NCI-H146 treated with DMSO at 0.1 percent for 48 hours (cell line): Measurements from ENCODE around the gene IL2RA.
"Not testable (repeated sequence)": the region's sequence is repeated elsewhere in the genome, so short reads cannot be mapped to it uniquely, and the experiment has no call there.

Source experiments
- DNase-seq: peaks from one replicate; lab custom pipeline; 2025; ENCODE audit not compliant: unreplicated experiment; lab: John Stamatoyannopoulos, UW

Gene IL2RA

GRCh38 chr10:6043377-6043776 lies 18.8 kb downstream of the IL2RA start:
- not testable (repeated sequence) for DNase-seq

- no peak for DNase-seq
Observed at GRCh38 chr10:6040205-6040604, 22.0 kb downstream of the IL2RA start.

GRCh38 chr10:6039711-6040110 lies 22.5 kb downstream of the IL2RA start:
- no peak for DNase-seq

GRCh38 chr10:6038071-6038631 lies 24.0 kb downstream of the IL2RA start:
- DNase-seq, result no peak

GRCh38 chr10:6037422-6037821 lies 24.7 kb downstream of the IL2RA start:
- DNase-seq, result no peak

GRCh38 chr10:6036861-6037321 lies 25.3 kb downstream of the IL2RA start:
- no peak for DNase-seq

GRCh38 chr10:6035931-6036575 lies 26.1 kb downstream of the IL2RA start:
- DNase-seq, result no peak

- no peak for DNase-seq
Observed at GRCh38 chr10:6035101-6035834, 26.9 kb downstream of the IL2RA start.

- no peak for DNase-seq
Observed at GRCh38 chr10:6034371-6034770, 27.8 kb downstream of the IL2RA start.

- no peak for DNase-seq
Observed at GRCh38 chr10:6033954-6034353, 28.2 kb downstream of the IL2RA start.

GRCh38 chr10:6030940-6031339 lies 31.2 kb downstream of the IL2RA start:
- DNase-seq, result no peak

GRCh38 chr10:6030217-6030616 lies 31.9 kb downstream of the IL2RA start:
- no peak for DNase-seq

GRCh38 chr10:6027929-6028328 lies 34.2 kb downstream of the IL2RA start:
- no peak for DNase-seq

- DNase-seq, result no peak
Observed at GRCh38 chr10:6025683-6026255, 36.4 kb downstream of the IL2RA start.

GRCh38 chr10:6024334-6024682 lies 37.9 kb downstream of the IL2RA start:
- DNase-seq, result no peak

GRCh38 chr10:6023661-6024333 lies 38.4 kb downstream of the IL2RA start:
- no peak for DNase-seq

GRCh38 chr10:6022660-6023059 lies 39.5 kb downstream of the IL2RA start:
- DNase-seq, result no peak

GRCh38 chr10:6020826-6021225 lies 41.3 kb downstream of the IL2RA start:
- no peak for DNase-seq

- no peak for DNase-seq
Observed at GRCh38 chr10:6019796-6020195, 42.4 kb downstream of the IL2RA start.

GRCh38 chr10:6019010-6019782 lies 43.0 kb downstream of the IL2RA start:
- no peak for DNase-seq

GRCh38 chr10:6018422-6018821 lies 43.7 kb downstream of the IL2RA start:
- DNase-seq, result no peak
